ENCODE measurements around the gene ZFR2.
"Not testable (repeated sequence)": the region's sequence is repeated elsewhere in the genome, so short reads cannot be mapped to it uniquely, and the experiment has no call there.

ZFR2 gene

GRCh38 chr19:3762501-3763459, 106.1 kb downstream of the ZFR2 start, which contains the start of gene MRPL54:
Gene MRPL54 (plus strand): TSS chr19:3762682. CDS start chr19:3762701, 19 bp downstream.
- no peak for TF ChIP-seq CTCF (IDR thresholded peaks at IDR 0.05; ENCODE audit: low read depth, low read length)
- Histone ChIP-seq H3K27me3 (no peaks in the 10 kb centered on the region), H3K9me3 (no peaks in the 10 kb centered on the region), H3K36me3 (peaks cover 25% of the 10 kb centered on the region), H3K4me3 (ENCODE audit: low read depth, low read length) (peak within 1 kb of the TSS; percentile 97), H3K4me1 (peaks cover 2% of the 10 kb centered on the region; the same call in 1 of the 2 replicates)
- peak; percentile 99 for DNase-seq

- H3K4me3 ChIP-seq (ENCODE audit: low read depth, low read length) = peak overlapping the region; percentile 97
- no peak for TF ChIP-seq CTCF (IDR thresholded peaks at IDR 0.05; ENCODE audit: low read depth, low read length)
- peaks cover 19% of the 10 kb centered on the region for H3K36me3 ChIP-seq
- peaks cover 2% of the 10 kb centered on the region; the same call in 1 of the 2 replicates for H3K4me1 ChIP-seq
- no peaks in the 10 kb centered on the region for H3K9me3 ChIP-seq
- no peaks in the 10 kb centered on the region for H3K27me3 ChIP-seq
- DNase-seq = no peak
Measured at GRCh38 chr19:3762130-3762473, 106.7 kb downstream of the ZFR2 start.

GRCh38 chr19:3761382-3762129, 107.3 kb downstream of the ZFR2 start, which contains the start of gene APBA3:
Gene APBA3 (minus strand): TSS chr19:3761692. CDS start chr19:3760264, 1,428 bp downstream.
- Histone ChIP-seq H3K4me1 (peaks cover 2% of the 10 kb centered on the region; the same call in 1 of the 2 replicates), H3K27me3 (no peaks in the 10 kb centered on the region), H3K36me3 (peaks cover 13% of the 10 kb centered on the region), H3K9me3 (no peaks in the 10 kb centered on the region), H3K4me3 (ENCODE audit: low read depth, low read length) (peak within 1 kb of the TSS; percentile 97)
- TF ChIP-seq CTCF (IDR thresholded peaks at IDR 0.05; ENCODE audit: low read depth, low read length) = peak; percentile 68
- DNase-seq = peak; percentile 95

GRCh38 chr19:3760871-3761361, 107.9 kb downstream of the ZFR2 start:
- Histone ChIP-seq H3K27me3 (no peaks in the 10 kb centered on the region), H3K4me1 (peaks cover 2% of the 10 kb centered on the region; the same call in 1 of the 2 replicates), H3K4me3 (ENCODE audit: low read depth, low read length) (peak overlapping the region; percentile 97), H3K36me3 (peaks cover 8% of the 10 kb centered on the region), H3K9me3 (no peaks in the 10 kb centered on the region)
- TF ChIP-seq CTCF (IDR thresholded peaks at IDR 0.05; ENCODE audit: low read depth, low read length) = no peak
- no peak for DNase-seq

- Histone ChIP-seq H3K36me3 (peaks cover 5% of the 10 kb centered on the region), H3K4me3 (ENCODE audit: low read depth, low read length) (no peak overlapping the region), H3K27me3 (no peaks in the 10 kb centered on the region), H3K4me1 (peaks cover 2% of the 10 kb centered on the region; the same call in 1 of the 2 replicates), H3K9me3 (no peaks in the 10 kb centered on the region)
- no peak for DNase-seq
- no peak for TF ChIP-seq CTCF (IDR thresholded peaks at IDR 0.05; ENCODE audit: low read depth, low read length)
Measured at GRCh38 chr19:3759482-3760254, 109.2 kb downstream of the ZFR2 start.

- DNase-seq; H3K4me3 ChIP-seq (ENCODE audit: low read depth, low read length); H3K4me1 ChIP-seq; H3K27me3 ChIP-seq; H3K9me3 ChIP-seq; H3K36me3 ChIP-seq: not testable (repeated sequence)
Measured at GRCh38 chr19:3758297-3758696, 110.5 kb downstream of the ZFR2 start.

GRCh38 chr19:3757705-3758104, 111.1 kb downstream of the ZFR2 start:
- not testable (repeated sequence) for H3K9me3 ChIP-seq; H3K4me1 ChIP-seq; H3K27me3 ChIP-seq; DNase-seq; H3K36me3 ChIP-seq; H3K4me3 ChIP-seq (ENCODE audit: low read depth, low read length)
